C1 segment of cervical spinal cord (tissue), 14 donors: Measurements from ENCODE around the gene PGBD5.
"Not testable (repeated sequence)": the region's sequence is repeated elsewhere in the genome, so short reads cannot be mapped to it uniquely, and the experiment has no call there.

Experiments
- DNase-seq, 14 donors: peaks; one replicate each; lab custom pipeline; 2025; lab: John Stamatoyannopoulos, UW

Gene PGBD5

DNA sequence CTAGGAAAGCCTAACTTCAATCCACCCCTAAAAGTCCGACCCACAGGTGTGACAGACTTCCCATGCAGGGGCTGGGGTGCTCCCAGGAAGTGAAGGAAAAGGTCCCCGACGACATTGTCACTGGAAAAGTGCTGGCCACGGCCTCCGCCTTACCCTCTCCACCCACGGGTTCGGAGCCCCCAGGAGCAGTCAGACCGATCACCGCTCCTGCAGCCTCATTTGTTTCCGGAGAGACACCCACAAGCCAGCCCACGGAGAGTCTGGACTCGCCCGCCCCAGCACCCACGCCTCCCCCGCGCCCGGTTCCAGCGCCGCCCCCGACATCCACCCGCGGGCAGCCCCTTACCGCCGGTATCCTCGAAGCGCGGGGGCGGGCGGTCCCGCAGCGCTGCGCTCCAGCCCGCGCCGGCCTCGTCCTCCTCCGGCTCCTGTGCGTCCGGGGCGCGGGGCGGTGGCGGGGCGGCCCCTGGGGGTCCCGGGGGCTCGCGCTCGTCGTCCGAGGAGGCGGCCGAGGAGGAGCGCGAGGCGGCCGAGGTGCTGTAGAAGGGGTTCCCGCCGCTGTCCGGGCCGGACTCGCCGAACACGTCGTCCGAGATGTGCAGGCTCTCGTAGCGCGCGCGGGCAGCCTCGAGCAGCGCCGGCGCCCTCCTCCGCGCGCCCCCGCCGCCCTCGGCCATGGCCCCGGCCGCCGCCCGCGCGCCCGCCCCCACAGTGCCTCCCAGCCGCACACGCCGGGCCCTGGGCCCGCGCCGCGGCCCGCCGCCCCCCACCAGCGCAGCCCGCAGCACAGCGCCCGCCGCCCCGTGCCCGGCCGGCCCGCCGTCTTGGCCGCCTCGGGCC, 660 bp downstream of the PGBD5 start:
- peak in 2 of 14 donors; percentile 31 to 52 for DNase-seq

DNA sequence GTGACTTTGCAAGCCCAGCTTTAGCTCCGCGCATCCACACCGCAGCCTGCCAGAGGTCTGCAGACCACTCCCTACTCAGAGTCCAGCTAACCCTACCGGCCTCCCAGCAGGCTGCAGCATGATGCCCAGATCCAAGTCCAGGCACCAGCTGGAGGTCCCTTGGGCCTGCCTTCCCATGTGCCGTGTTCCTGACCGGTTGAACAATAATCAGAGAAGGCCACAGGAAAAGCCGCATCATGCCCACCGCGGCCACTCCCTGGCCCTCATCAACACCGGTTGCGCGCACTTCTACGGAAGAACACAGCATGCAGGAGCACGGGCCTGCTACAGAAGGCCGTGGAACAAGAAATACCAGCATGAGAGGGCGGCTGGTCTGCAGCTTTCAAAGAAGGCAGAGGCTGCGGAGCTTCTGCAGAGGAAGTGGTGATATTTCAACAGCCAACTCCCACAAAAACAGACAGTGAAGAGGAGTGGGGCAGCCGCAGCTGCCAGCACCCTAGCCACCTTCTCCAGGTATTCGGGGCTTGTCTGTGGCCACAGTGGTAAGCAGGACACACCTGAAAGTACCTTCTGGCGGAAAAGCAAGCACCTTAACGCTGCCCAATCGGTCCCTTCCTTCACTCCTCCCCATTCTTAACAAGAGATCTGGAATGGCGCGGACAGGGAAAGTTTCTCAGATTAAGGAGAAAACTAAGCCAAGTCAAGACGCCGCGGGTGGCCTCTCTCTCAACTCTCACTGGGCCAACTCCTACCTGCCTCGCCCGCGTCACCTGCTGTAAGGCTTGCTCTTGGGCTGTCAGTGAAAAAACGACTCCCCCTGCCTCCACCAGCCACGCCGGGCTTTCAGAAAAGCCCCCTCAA, 1.5 kb downstream of the PGBD5 start:
- DNase-seq, result peak in 2 of 14 donors; percentile 23 to 59

- peak in 1 of 14 donors; percentile 59 for DNase-seq
Observed at GRCh38 chr1:230423951-230424350, 2.2 kb downstream of the PGBD5 start.

GRCh38 chr1:230423261-230423660, 2.9 kb downstream of the PGBD5 start:
- DNase-seq, result peak in 1 of 14 donors; percentile 80

DNA sequence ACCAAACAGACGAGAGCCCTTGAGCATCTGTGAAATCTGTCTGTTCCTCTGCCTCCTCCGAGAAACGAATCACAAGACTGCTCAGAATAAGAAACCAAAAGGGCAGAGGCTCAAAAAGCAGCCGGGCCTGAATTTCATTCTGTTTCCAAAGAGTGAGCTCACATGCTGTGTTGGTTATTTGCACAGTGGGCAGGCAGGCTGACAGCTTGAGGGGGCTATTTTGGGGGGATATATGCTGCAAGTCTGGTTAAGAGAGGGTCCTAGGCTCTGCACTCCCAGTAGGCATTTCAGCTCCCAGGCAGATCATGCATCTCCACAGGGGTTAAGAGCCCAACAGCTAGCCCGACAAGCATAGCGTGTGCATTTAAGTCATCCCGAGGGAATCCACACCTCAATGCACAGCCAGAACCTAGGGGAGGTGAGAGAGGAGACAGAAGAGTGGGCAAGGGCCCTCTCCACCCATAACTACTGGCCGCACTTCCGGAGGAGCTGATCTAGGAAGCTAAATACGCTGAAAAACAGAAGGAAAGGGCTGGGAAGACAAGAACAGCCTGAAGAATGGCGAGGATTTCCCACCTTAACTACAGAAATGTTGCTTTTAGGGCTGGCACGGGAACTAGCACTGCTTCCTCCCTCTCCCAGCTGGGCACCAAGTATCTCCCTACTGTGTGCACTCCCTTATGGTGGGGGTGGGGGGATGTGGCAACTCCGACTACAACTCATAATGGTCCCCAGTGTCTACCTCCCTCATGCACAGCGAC, 3.7 kb downstream of the PGBD5 start:
- peak in 2 of 14 donors; percentile 36 to 53 for DNase-seq

DNA sequence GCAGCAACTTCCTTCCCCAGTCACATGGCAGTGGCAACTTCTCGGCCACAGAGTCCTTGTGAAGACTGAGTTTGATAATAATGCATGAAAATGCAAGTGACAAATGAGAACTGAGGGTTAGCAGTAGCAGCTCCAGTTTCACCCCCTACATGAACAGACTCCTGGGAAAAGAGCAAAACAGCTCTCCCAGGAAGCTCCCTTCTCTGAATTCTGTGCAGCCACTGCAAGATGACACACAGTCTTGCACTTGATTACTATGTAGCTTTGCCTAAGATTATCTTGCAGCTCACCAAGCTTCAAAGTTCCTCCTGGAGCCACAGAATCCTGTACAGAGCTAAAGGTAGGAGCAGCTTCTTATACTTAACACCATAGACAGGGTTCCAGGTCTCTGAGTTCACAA, 4.7 kb downstream of the PGBD5 start:
- no peak for DNase-seq

DNA sequence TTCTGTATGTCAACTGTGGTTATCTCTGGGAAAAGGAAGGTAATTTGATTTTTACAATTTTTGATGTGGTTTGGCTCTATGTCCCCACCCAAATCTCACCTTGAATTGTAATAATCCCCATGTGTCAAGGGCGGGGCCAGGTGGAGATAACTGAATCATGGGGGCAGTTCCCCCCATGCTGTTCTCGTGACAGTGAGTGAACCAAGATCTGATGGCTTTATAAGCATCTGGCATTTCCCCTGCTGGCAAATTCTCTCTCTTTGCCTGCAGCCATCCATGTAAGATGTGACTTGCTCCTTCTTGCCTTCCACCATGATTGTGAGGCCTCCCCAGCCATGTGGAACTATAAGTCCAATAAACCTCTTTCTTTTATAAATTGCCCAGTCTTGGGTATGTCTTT, 5.8 kb downstream of the PGBD5 start:
- DNase-seq, result not testable (repeated sequence)

DNA sequence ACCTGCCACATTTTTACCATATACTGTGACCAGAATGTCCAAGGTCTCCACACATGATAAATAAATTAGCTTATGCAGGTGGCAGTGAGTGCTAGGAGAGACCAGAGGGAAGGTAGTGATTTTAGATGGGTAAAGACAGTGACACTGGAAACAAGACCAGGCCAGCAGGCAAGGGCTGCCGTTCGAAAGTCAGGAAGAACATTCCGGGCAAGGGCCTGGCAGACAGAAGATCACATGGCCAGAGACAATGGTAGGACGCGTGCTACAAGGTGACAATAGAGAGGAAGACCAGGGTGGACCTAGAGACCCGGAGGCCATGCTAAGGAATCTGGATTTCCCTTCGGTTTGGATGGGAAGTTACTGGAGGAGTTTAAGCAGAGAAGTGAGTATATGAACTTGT, 9.7 kb downstream of the PGBD5 start:
- DNase-seq, result no peak

DNA sequence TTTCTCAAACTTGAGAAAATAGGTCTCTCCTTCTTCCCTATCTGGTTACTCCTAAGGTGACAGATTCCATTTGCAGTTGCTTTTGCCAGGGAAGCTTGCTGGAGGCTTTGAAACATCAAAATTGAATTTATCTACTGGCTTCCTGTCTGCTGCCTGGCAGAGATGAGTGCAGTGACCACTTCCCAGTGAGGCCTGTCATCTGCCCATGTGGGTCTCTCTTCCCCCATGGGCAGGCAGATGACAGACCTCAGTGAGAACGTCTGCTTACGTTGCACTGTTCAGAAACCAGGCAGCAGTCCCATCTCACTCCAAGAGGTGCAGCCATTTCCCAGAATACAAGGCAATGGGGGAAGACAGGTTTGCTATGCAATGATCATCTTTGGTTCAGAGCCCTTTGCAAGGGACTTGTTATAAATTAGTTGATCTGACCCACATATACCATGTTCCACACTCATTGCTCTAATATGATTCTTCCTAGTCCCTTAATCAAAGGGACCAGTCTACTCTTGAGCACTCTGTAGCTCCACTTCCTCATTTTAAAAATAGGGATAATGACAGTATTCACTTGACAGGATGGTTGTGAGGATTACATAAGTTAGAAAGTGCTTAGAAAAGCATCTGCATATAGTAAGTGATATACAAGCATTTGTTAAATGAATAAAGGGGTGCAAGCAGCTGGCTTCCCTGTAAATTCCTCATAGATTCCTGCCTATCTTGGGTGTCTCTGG, 10.6 kb downstream of the PGBD5 start:
- no peak for DNase-seq

GRCh38 chr1:230414694-230415093, 11.4 kb downstream of the PGBD5 start:
- DNase-seq, result no peak

DNA sequence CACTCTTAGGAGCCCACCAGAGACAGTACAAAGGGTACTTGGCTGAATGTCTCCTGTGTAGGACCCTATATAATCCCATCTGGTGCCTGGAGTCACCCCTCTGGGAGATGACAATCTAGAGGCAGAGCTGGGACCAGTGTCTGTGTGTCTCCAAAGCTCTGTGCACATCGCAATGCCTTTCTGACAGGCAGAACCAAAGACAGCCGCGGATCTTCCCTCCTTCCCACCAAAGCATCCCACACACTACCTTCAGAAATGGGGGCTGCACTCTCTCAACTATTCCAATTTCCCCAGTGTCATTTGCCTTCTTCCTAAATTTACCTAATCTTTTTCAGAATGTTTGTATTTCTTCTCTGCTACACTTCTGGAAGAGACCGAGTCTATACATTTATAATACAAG, 12.0 kb downstream of the PGBD5 start:
- DNase-seq, result no peak

- DNase-seq, result no peak
Observed at GRCh38 chr1:230413061-230413460, 13.1 kb downstream of the PGBD5 start.

DNA sequence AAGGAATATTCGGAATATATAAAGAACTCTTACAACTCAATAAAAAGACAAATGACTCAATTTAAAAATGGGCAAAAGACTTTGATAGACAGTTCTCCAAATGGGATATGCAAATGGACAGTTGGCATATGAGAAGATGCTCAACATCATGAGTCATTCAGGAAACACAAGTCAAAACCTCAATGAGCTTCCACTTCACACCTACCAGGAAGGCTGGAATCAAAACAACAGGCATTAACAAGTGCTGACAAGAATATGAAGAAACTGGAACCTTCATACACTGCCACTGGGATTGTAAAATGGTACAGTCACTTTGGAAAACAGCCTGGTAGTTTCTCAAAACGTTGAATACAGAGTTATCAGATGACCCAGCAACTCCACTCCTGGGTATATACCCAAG, 17.2 kb downstream of the PGBD5 start:
- no peak for DNase-seq

DNA sequence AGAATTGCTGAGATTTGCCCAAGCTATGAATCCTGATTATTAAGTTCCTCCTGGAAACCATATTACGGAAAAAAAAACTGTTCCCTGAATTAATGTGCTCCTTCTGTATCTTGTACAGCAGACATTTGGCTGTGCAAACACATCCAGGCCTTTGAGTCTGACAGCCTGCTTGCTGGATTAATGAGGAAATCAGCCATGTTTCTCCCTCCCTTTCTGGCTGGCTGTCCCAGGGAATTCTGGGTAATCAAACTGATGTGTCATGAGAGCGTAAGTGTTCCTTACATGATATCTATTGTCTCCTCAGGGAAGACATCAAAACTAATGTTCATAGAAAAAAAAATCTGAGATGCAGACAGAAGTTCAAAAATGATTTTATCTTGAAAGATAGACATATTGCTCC, 18.8 kb downstream of the PGBD5 start:
- DNase-seq, result no peak

DNA sequence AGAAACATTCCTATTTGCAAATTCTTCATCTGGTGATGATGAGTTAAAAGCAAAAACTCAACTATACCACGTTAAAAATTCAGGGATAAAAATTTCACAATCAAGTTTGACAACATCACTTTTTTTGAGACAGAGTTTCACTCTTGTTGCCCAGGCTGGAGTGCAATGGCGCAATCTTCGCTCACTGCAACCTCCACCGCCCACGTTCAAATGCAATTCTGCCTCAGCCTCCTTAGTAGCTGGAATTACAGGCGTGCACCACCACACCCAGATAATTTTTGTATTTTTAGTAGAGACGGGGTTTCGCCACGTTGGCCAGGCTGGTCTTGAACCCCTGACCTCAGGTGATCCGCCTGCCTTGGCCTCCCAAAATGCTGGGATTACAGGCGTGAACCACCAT, 19.4 kb downstream of the PGBD5 start:
- DNase-seq, result not testable (repeated sequence)

DNA sequence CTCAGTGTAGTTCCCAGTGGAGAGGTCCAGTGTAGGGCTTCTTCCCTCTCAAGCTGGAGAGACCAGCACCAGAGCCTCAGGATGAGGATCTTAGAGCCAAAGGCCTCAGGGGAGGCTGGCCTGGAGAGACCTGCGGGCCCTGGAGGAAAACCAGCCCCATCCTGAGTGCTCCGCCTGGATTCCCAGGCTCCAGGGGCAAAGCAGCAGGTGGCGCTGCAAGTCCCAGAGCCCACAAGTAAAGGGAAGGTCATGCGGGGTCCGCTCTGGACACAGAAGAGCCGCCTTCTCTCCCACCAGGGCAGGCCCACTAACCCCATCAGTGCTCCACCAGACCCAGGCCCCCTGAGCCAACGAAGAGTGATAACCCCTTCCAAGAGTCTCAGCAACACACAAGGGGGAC, 22.7 kb downstream of the PGBD5 start:
- no peak for DNase-seq

DNA sequence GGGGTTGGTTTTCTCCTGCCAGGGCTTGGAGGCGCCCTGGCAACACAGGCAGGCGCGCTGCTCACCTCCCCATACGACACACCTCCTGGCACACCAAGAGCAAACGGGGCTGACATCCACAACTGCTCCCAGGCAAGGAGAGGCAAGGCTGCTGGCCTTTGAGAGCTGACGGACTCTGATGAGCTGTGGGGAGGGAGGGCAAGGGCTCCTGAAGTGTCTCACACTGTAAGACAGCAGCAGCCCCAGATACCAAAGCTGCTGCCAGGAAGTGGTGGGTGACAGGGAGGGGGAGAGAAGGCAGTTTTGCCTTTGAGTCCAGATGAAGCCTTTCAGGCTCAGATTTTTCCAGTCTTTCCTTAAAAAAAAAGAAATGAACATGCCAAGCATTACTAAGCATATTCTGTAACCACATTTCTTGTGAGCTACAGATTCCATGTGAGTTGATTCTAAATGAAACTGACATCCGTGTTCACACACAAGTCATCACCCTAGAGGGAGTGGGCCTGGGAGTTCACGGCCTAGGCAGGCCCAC, 24.3 kb downstream of the PGBD5 start:
- peak in 1 of 14 donors; percentile 56 for DNase-seq

DNA sequence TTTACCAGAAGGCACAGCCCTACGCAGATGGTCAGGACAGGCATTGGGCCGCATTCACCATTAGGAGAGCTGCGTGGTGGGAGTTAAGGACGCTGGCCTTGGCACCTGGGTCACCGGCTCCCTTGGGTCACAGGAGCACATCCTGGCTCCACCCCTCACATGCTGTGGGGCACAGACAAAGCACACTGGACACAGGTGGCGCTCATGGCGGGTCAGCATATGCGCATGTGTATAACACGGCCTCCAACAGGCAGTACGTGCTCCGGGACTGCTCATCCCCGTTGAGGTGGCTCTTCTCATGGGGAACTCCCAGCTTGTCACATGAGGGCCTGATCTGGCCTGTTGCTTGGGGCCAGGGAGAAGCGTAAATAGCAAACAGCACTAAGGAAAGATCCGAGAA, 25.0 kb downstream of the PGBD5 start:
- DNase-seq, result no peak

DNA sequence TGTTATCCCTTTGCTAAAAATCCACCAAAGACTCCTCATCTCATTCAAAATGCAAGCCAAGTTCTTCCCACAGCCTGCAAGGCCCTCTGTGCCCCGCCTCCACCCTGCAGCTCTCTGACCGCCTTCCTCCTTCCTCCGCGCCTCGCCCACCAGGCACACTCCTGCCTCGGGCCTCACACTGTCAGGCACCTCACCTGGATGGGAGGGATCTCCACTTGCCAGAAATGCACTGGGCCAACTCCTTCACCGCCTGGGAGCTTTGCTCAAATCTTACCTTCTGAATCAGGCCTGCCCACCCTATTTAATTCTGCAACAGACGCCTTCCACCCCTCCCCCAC, 26.2 kb downstream of the PGBD5 start:
- DNase-seq, result no peak

GRCh38 chr1:230399321-230400006, 26.7 kb downstream of the PGBD5 start:
- no peak for DNase-seq

DNA sequence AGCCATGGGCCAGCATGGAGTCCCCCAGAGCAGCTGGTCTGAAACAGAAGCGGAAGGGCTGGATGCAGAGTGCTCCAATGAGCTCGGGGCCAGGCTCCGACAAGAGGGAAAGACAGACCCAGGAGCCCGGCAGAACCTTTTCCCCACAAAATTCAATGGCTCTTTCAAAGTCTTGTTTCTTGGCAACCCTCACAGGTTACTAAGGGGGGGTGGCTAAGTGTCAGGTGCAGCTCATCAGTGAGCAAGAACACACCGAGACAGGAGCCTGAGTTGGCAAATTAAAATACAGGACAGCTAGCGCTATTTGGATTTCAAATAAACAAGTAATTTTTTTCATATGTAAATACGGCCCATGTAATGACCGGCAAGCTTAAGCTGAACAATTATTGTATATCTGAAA, 27.3 kb downstream of the PGBD5 start:
- no peak for DNase-seq
